Suprapubic skin (tissue), 4 donors: Measurements from ENCODE around the gene HTRA2. TPM values are rescaled to one million over a fixed set of nuclear protein-coding genes. Genes with fewer than 3 reads are reported as not detected.

Experiments used
- DNase-seq, 2 donors: peaks; one replicate each; pipeline ENCODE4 v3.0.0-alpha.2; 2019; ENCODE audit warnings: low spot score in 2 of 2
- H3K27ac ChIP-seq: fragments of 200-600 bp; sonication (generic); one replicate; pipeline ENCODE4 v1.5.1; 2019
- H3K27me3 ChIP-seq: fragments of 200-600 bp; sonication (generic); one replicate; pipeline ENCODE4 v1.5.1; 2019
- H3K36me3 ChIP-seq: fragments of 200-600 bp; sonication (generic); one replicate; pipeline ENCODE4 v1.5.1; 2019
- H3K4me1 ChIP-seq: fragments of 200-600 bp; sonication (generic); one replicate; pipeline ENCODE4 v1.5.1; 2019
- H3K4me3 ChIP-seq: fragments of 200-600 bp; sonication (generic); one replicate; pipeline ENCODE4 v1.5.1; 2019; ENCODE audit warnings: mild to moderate bottlenecking
- H3K9me3 ChIP-seq: fragments of 200-600 bp; sonication (generic); one replicate; pipeline ENCODE4 v1.5.1; 2019
- EP300 ChIP-seq: sonication (generic); formaldehyde crosslinking; IDR thresholded peaks from one replicate; pipeline ENCODE4 v1.6.1; 2017; ENCODE audit warnings: antibody characterized with exemption
- POLR2A ChIP-seq, 2 donors: fragments of 450-650 bp; IDR thresholded peaks; one replicate each; pipeline ENCODE4 v1.6.1; 2017; ENCODE audit warnings: antibody characterized with exemption in 2 of 2, mild to moderate bottlenecking in 2 of 2, moderate library complexity in 2 of 2
- POLR2AphosphoS5 ChIP-seq, 3 donors: sonication (generic); formaldehyde crosslinking; IDR thresholded peaks; one replicate each; pipeline ENCODE4 v1.6.1; 2017; ENCODE audit warnings: antibody characterized with exemption in 3 of 3
- WGBS: methylation state at CpG from one replicate; pipeline ENCODE4 v1.1.5; 2018; 5-methylcytosine and 5-hydroxymethylcytosine counted together
- total RNA-seq, 4 donors: library from RNA; depleted of rRNA; stranded (reverse); fragments of >200 nt; gene quantifications; one replicate each; pipeline ENCODE4 v1.1.0, GENCODE V29; 2016
- TF ChIP-seq, protein P1 (sequence below), 2 donors: fragments of 200-600 bp in 1 of 2; fragments of 450-650 bp in 1 of 2; sonication (generic) in 1 of 2; IDR thresholded peaks; one replicate each; pipeline ENCODE4 v1.5.1; 2016 to 2019; ENCODE audit warnings: antibody characterized with exemption in 2 of 2, mild to moderate bottlenecking in 1 of 2, moderate library complexity in 1 of 2

Gene HTRA2
- total RNA-seq, 4 donors from 2014 or later = 23.7 to 31.2 (median 27.1) TPM

DNA sequence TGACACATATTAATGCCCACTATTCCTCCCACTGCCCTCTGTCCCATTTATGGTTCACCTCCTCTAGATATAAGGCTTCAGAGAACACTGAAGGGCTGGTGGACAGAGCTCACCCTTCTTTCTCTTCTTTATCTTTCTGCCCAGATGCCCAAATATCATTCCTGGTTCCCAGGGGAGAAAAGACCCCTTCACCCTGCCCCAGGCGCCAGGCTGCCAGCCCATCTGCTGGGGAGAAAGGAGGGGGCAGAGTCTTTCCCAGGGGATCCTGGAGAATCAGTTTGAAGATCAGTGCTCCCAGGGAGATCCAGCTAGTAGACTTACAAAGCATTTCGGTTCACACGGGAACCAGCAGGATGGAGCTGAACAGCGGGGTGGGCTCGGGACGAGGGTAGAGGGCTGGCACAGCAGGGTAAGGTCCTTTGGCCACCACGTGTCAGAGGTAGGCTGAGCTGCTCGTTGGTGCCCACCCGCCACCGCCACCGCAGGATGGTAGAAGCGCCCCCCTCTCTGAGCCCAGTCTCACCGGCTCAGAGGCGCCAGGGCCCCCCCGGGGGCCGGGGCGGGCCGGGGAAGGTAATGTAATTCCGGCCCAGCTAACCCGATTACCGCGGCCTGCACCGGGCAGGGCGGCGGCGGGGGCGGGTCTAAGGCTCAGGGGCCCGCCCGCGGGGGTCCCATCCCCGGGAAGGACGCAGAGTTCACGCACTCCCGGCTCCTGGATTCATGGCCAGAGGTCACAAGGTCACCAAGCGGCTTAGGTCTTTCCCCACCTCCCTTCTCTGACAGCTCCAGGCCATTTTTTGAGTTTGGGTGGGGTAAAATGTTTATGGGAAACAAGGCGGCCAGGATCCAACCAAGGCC, 16.8 kb upstream of the HTRA2 start:
- Histone ChIP-seq H3K4me3 (no peak overlapping the region), H3K9me3 (no peaks in the 10 kb centered on the region), H3K36me3 (no peaks in the 10 kb centered on the region), H3K27me3 (peaks cover 88% of the 10 kb centered on the region), H3K4me1 (peaks cover 43% of the 10 kb centered on the region), H3K27ac (no peak overlapping the region)
- DNase-seq = no peak
- TF ChIP-seq EP300 = no peak
- TF ChIP-seq POLR2A (IDR thresholded peaks at IDR 0.05) = no peak
- TF ChIP-seq, protein P1, sequence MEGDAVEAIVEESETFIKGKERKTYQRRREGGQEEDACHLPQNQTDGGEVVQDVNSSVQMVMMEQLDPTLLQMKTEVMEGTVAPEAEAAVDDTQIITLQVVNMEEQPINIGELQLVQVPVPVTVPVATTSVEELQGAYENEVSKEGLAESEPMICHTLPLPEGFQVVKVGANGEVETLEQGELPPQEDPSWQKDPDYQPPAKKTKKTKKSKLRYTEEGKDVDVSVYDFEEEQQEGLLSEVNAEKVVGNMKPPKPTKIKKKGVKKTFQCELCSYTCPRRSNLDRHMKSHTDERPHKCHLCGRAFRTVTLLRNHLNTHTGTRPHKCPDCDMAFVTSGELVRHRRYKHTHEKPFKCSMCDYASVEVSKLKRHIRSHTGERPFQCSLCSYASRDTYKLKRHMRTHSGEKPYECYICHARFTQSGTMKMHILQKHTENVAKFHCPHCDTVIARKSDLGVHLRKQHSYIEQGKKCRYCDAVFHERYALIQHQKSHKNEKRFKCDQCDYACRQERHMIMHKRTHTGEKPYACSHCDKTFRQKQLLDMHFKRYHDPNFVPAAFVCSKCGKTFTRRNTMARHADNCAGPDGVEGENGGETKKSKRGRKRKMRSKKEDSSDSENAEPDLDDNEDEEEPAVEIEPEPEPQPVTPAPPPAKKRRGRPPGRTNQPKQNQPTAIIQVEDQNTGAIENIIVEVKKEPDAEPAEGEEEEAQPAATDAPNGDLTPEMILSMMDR (IDR thresholded peaks at IDR 0.05) = no peak
- no peak for TF ChIP-seq POLR2AphosphoS5 (IDR thresholded peaks at IDR 0.05)
- 19% methylated on average over 13 of the region's 36 CpGs for WGBS

DNA sequence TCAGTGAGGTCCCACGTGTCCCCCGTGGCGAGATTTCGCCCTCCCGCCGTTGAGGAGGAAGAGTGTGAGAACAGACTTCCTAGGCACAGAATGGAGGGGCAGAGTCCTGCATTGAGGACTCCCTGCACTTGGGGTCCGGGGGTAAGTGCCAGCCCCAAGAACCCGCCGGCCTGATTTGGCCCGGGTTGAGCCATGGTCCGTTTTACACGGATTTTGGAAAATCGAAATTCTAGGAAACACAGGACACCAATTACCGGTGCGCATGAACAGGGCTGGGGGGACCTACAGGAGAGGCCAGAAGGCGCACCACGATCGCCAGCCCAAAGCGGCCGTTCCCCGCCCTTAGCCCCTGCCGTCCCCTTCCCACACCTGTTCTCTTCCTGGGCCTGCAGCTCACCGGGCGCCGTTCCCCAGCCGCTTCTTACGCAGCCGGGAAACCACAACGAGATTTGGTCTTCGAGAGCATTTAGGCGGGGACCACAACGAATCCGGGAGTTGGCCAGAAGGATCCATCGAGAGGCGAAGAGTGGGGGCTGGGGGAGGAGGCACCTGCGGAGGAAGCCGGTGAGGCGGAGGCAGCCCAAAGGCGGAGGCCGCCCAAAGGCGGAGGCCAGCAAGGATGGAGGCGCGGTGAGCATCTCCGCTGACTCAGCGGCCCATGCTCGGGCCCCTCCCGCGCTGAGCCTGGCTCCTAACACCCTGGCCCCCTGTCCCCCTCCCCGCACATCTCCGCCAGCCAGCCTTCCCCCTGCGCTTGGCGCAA, 15.9 kb upstream of the HTRA2 start:
- peak overlapping the region; percentile 27 for H3K4me3 ChIP-seq
- TF ChIP-seq POLR2AphosphoS5 (IDR thresholded peaks at IDR 0.05) = peak in 1 of 3 donors; percentile 83
- no peak for TF ChIP-seq EP300
- no peak for TF ChIP-seq POLR2A (IDR thresholded peaks at IDR 0.05)
- TF ChIP-seq, protein P1 (IDR thresholded peaks at IDR 0.05) = no peak

DNA sequence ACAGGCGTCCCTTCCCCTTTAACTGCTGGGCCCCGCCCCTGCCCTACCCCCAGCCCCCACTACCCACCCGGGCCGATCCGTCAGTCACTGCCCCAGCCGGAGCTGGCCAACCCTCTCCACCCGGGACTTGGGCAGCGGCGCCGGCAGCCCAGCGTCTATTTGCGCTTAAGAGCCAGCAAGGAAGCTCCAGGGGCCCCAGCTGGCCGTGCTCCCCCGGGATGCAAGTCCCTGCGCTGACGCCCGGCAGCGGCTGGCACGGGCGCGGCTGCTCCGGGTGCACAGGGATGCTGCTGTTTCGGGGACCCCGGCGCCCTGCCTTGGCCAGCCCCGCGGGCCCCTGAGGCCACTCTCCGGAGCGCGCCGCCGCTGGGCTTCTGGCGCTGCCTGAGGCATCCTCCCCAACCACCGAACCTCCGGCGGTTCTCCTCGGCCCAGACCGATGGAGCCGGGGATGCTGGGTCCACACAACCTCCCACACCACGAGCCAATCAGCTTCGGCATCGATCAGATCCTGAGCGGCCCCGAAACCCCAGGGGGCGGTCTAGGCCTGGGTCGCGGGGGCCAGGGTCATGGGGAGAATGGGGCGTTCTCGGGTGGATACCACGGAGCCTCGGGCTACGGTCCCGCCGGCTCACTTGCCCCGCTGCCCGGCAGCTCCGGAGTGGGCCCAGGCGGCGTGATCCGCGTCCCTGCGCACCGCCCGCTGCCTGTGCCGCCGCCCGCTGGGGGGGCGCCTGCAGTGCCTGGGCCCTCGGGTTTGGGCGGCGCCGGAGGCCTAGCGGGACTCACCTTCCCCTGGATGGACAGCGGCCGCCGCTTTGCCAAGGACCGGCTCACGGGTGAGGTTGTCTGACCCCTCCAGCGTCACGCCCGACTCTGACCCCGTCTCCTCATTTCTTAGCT, 15.1 kb upstream of the HTRA2 start, which contains the start of gene TLX2:
Gene TLX2, plus strand, starts transcription at position 83 of the 903 bp plus-strand sequence. Its CDS starts 357 bp downstream, at position 440.
- H3K27me3 ChIP-seq = peaks cover 100% of the 10 kb centered on the region
- no peak within 1 kb of the TSS for H3K27ac ChIP-seq
- no peak for DNase-seq
- H3K9me3 ChIP-seq = no peaks in the 10 kb centered on the region
- TF ChIP-seq, protein P1 (IDR thresholded peaks at IDR 0.05) = no peak
- TF ChIP-seq POLR2AphosphoS5 (IDR thresholded peaks at IDR 0.05) (no peak), POLR2A (IDR thresholded peaks at IDR 0.05) (no peak), EP300 (no peak)
- WGBS = 0% methylated on average over 17 of the region's 82 CpGs
- no peaks in the 10 kb centered on the region for H3K36me3 ChIP-seq
- H3K4me3 ChIP-seq = peak within 1 kb of the TSS; percentile 27
- H3K4me1 ChIP-seq = peaks cover 37% of the 10 kb centered on the region

More for the DNA sequence above, 15.9 kb upstream of the HTRA2 start:
- no peak overlapping the region for H3K27ac ChIP-seq
- no peaks in the 10 kb centered on the region for H3K36me3 ChIP-seq
- no peak for DNase-seq
- WGBS = 11% methylated on average over 20 of the region's 52 CpGs
- no peaks in the 10 kb centered on the region for H3K9me3 ChIP-seq
- peaks cover 37% of the 10 kb centered on the region for H3K4me1 ChIP-seq
- H3K27me3 ChIP-seq = peaks cover 97% of the 10 kb centered on the region

DNA sequence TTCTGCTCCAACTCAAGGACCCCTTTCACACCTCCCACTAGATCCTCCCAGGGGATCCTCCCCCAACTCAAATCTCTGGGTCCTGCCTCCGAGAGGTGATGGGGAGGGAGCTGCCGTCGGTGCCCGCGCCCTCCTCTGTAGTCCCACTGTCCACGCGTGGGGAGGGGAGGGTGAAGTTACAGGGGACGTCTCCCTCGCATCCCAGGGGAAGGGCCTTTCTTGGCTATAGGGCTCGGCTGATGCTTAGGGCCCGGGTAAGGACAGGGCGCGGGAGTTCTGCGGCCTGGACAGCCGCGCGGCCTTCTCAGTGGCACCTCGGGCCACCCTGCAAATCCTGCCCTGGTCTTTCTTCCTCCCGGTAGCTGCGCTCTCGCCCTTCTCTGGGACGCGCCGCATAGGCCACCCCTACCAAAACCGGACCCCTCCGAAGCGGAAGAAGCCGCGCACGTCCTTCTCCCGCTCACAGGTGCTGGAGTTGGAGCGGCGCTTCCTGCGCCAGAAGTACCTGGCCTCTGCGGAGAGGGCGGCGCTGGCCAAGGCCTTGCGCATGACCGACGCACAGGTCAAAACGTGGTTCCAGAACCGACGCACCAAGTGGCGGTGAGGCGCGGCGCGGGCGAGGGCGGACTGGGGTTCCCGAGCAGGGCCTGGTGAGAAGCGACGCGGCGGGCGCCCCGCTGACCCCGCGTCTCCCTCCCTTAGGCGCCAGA, 14.3 kb upstream of the HTRA2 start:
- no peak for TF ChIP-seq POLR2AphosphoS5 (IDR thresholded peaks at IDR 0.05)
- TF ChIP-seq POLR2A (IDR thresholded peaks at IDR 0.05) = no peak
- TF ChIP-seq, protein P1 (IDR thresholded peaks at IDR 0.05) = no peak
- no peak for TF ChIP-seq EP300
- H3K4me3 ChIP-seq = peak overlapping the region; percentile 45

More for the DNA sequence above, 14.3 kb upstream of the HTRA2 start:
- H3K27ac ChIP-seq = no peak overlapping the region
- WGBS = 16% methylated on average over 17 of the region's 60 CpGs
- H3K9me3 ChIP-seq = no peaks in the 10 kb centered on the region
- no peaks in the 10 kb centered on the region for H3K36me3 ChIP-seq
- peaks cover 37% of the 10 kb centered on the region for H3K4me1 ChIP-seq
- H3K27me3 ChIP-seq = peaks cover 100% of the 10 kb centered on the region
- DNase-seq = no peak
